Measurements from ENCODE around the gene SYNC.

DNA sequence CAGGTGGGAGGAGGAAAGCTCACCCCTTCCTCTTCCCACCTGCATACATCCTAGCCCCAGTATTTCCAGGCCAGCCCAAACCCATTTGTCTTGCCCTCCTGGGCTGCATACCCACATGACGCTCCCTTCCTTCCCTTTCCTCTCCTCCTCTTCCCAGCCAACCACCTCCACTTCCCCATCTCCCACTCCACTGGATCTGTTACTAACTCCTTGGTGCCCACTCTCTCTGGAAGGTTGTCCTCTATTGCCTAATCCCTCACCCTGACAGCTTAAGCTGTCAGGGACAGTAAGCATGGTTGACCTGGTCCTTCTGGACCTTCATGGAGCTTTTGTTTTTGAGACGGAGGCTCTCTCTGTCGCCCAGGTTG, 23.0 kb upstream of the SYNC start:
- TF ChIP-seq CTCF (IDR thresholded peaks at IDR 0.05) (no peak), POLR2A (IDR thresholded peaks at IDR 0.05) (no peak)

Data from right lobe of liver (tissue), 4 donors.